Loucy (cell line): Measurements from ENCODE around the gene LRCH1.

Experiments used
- EZH2phosphoT487 ChIP-seq: fragments of 200-600 bp; IDR thresholded peaks from 2 replicates; pipeline ENCODE4 v1.6.1; 2018; ENCODE audit warnings: antibody characterized with exemption, mild to moderate bottlenecking, moderate library complexity, borderline replicate concordance
- TF ChIP-seq, protein P1 (sequence below): fragments of 200-600 bp; sonication (generic); conservative IDR thresholded peaks from 2 replicates; pipeline ENCODE4 v1.5.1; 2014; ENCODE audit warnings: mild to moderate bottlenecking, antibody characterized with exemption, low read length

GRCh38 chr13:46555722-46556417 is 2.9 kb downstream of the LRCH1 start:
- TF ChIP-seq, protein P1, sequence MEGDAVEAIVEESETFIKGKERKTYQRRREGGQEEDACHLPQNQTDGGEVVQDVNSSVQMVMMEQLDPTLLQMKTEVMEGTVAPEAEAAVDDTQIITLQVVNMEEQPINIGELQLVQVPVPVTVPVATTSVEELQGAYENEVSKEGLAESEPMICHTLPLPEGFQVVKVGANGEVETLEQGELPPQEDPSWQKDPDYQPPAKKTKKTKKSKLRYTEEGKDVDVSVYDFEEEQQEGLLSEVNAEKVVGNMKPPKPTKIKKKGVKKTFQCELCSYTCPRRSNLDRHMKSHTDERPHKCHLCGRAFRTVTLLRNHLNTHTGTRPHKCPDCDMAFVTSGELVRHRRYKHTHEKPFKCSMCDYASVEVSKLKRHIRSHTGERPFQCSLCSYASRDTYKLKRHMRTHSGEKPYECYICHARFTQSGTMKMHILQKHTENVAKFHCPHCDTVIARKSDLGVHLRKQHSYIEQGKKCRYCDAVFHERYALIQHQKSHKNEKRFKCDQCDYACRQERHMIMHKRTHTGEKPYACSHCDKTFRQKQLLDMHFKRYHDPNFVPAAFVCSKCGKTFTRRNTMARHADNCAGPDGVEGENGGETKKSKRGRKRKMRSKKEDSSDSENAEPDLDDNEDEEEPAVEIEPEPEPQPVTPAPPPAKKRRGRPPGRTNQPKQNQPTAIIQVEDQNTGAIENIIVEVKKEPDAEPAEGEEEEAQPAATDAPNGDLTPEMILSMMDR = no peak
- no peak for TF ChIP-seq EZH2phosphoT487
